Measurements from ENCODE around the gene RPS6KB2.
A peak's percentile ranks its signal among the peaks of the same experiment; 100 is the strongest.
"Not testable (repeated sequence)": the region's sequence is repeated elsewhere in the genome, so short reads cannot be mapped to it uniquely, and the experiment has no call there.

Gene RPS6KB2

GRCh38 chr11:67427364-67427859 lies 882 bp upstream of the RPS6KB2 start:
- peak overlapping the region in 1 of 2 donors; percentile 88 for H3K4me3 ChIP-seq (ENCODE audit: low read length in 2 of 2)
- not testable (repeated sequence) for H3K4me1 ChIP-seq (ENCODE audit: control insufficient read depth in 2 of 2, insufficient read depth in 1 of 2, low read depth in 1 of 2, low read length in 2 of 2); H2AK5ac ChIP-seq (ENCODE audit: low read depth, low read length); DNase-seq (ENCODE audit: low spot score); H3K27ac ChIP-seq (replicated peaks; ENCODE audit: low read length); H2BK15ac ChIP-seq (ENCODE audit: low read length); H3K4ac ChIP-seq (ENCODE audit: low read length); H4K91ac ChIP-seq (ENCODE audit: low read depth, low read length, poor library complexity); H3K18ac ChIP-seq (ENCODE audit: low read length); H3K14ac ChIP-seq (ENCODE audit: low read length); H2BK120ac ChIP-seq (ENCODE audit: low read depth, low read length); H3K9me3 ChIP-seq (replicated peaks in 1 of 2; ENCODE audit: control insufficient read depth in 2 of 2, insufficient read depth in 1 of 2, low read depth in 1 of 2, low read length in 2 of 2); H3K79me1 ChIP-seq (ENCODE audit: low read depth, low read length); H2BK12ac ChIP-seq (ENCODE audit: low read length); H3K27me3 ChIP-seq (ENCODE audit: control insufficient read depth in 3 of 3, insufficient read depth in 3 of 3, low read depth in 1 of 3, low read length in 3 of 3); H4K8ac ChIP-seq (ENCODE audit: low read depth, low read length); H2BK5ac ChIP-seq (ENCODE audit: low read length); H3K9ac ChIP-seq (ENCODE audit: low read depth, low read length, poor library complexity)
- peak overlapping the region; percentile 58 for H3K4me2 ChIP-seq (ENCODE audit: insufficient read depth, low read length, poor library complexity, severe bottlenecking)
- WGBS, 2 donors (ENCODE audit: extremely low coverage in 2 of 2, insufficient read length in 2 of 2, insufficient replicate concordance in 1 of 2), result no CpG with 5 or more reads among the region's 19 CpGs
- peak overlapping the region; percentile 92 for H2AFZ ChIP-seq (ENCODE audit: low read length)
- peaks cover 9 to 25% of the 10 kb centered on the region in 2 donors for H3K36me3 ChIP-seq (replicated peaks in 1 of 2; ENCODE audit: control insufficient read depth in 2 of 2, insufficient read depth in 2 of 2, low read length in 2 of 2)
- peak overlapping the region; percentile 48 for H3K23ac ChIP-seq (ENCODE audit: low read depth, low read length, poor library complexity)

DNA sequence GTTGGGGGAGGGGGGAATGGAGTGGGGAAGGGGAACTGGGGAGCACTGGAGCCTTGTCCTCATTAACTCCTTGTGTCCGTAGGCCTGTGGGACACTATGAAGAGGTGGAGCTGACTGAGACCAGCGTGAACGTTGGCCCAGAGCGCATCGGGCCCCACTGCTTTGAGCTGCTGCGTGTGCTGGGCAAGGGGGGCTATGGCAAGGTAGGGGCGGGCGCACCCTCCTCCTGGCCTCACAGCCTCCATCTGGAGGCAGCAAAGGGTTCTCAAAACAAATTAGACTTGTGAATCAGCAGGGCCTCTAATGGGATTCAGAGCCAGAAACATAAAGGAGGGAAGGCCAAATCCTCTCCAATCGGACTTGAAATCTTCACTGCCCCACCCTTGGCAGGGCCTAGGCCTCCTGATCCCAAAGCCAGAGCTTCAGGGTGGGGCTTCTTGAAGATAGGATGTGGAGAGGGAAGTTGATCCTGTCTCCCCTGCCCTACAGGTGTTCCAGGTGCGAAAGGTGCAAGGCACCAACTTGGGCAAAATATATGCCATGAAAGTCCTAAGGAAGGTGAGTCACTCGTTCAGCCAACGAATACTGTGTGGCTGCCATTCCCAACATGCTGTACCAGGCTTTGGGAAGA lies 859 bp downstream of the RPS6KB2 start:
- H3K9me3 ChIP-seq (replicated peaks in 1 of 2; ENCODE audit: control insufficient read depth in 2 of 2, insufficient read depth in 1 of 2, low read depth in 1 of 2, low read length in 2 of 2), result no peaks in the 10 kb centered on the region
- H3K4me1 ChIP-seq (ENCODE audit: control insufficient read depth in 2 of 2, insufficient read depth in 1 of 2, low read depth in 1 of 2, low read length in 2 of 2), result peaks cover 7 to 10% of the 10 kb centered on the region in 2 donors
- peak overlapping the region; percentile 93 for H3K4me2 ChIP-seq (ENCODE audit: insufficient read depth, low read length, poor library complexity, severe bottlenecking)
- no peaks in the 10 kb centered on the region for H3K27me3 ChIP-seq (ENCODE audit: control insufficient read depth in 3 of 3, insufficient read depth in 3 of 3, low read depth in 1 of 3, low read length in 3 of 3)
- H2AK5ac ChIP-seq (ENCODE audit: low read depth, low read length), result peak overlapping the region; percentile 48
- DNase-seq (ENCODE audit: low spot score), result no peak
- H2BK15ac ChIP-seq (ENCODE audit: low read length), result no peak overlapping the region
- H3K14ac ChIP-seq (ENCODE audit: low read length), result no peak overlapping the region
- H3K4me3 ChIP-seq (ENCODE audit: low read length in 2 of 2), result peak overlapping the region; percentile 88 to 98
- H3K36me3 ChIP-seq (replicated peaks in 1 of 2; ENCODE audit: control insufficient read depth in 2 of 2, insufficient read depth in 2 of 2, low read length in 2 of 2), result peaks cover 19 to 43% of the 10 kb centered on the region in 2 donors
- H4K91ac ChIP-seq (ENCODE audit: low read depth, low read length, poor library complexity), result peak overlapping the region; percentile 11
- WGBS, 2 donors (ENCODE audit: extremely low coverage in 2 of 2, insufficient read length in 2 of 2, insufficient replicate concordance in 1 of 2), result no CpG with 5 or more reads among the region's 12 CpGs
- H3K9ac ChIP-seq (ENCODE audit: low read depth, low read length, poor library complexity), result peak overlapping the region; percentile 97
- peaks cover 5% of the 10 kb centered on the region for H3K79me1 ChIP-seq (ENCODE audit: low read depth, low read length)
- H2BK120ac ChIP-seq (ENCODE audit: low read depth, low read length), result no peak overlapping the region
- H3K4ac ChIP-seq (ENCODE audit: low read length), result no peak overlapping the region
- H2BK5ac ChIP-seq (ENCODE audit: low read length), result no peak overlapping the region
- no peak overlapping the region for H2BK12ac ChIP-seq (ENCODE audit: low read length)
- H4K8ac ChIP-seq (ENCODE audit: low read depth, low read length), result no peak overlapping the region
- no peak overlapping the region for H3K27ac ChIP-seq (replicated peaks; ENCODE audit: low read length)
- no peak overlapping the region for H2AFZ ChIP-seq (ENCODE audit: low read length)
- no peak overlapping the region for H3K18ac ChIP-seq (ENCODE audit: low read length)
- H3K23ac ChIP-seq (ENCODE audit: low read depth, low read length, poor library complexity), result no peak overlapping the region

DNA sequence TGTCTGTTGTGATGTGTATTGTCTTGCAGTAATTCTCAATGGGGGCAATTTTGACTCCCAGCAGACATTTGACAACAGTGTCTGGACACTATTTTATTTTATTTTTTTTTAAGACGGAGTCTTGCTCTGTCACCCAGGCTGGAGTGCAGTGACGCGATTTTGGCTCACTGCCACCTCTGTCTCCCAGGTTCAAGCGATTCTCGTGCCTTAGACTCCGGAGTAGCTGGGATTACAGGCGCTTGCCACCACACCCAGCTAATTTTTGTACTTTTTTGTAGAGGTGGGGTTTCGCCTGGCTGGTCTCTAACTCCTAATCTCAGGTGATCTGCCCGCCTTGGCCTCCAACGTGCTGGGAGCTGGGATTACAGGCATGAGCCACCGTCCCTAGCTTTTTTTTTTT lies 1.4 kb downstream of the RPS6KB2 start:
- DNase-seq (ENCODE audit: low spot score), result no peak
- H3K23ac ChIP-seq (ENCODE audit: low read depth, low read length, poor library complexity), result no peak overlapping the region
- H3K9ac ChIP-seq (ENCODE audit: low read depth, low read length, poor library complexity), result no peak overlapping the region
- H3K4me3 ChIP-seq (ENCODE audit: low read length in 2 of 2), result peak overlapping the region in 1 of 2 donors; percentile 88
- no peak overlapping the region for H3K27ac ChIP-seq (replicated peaks; ENCODE audit: low read length)
- H4K8ac ChIP-seq (ENCODE audit: low read depth, low read length), result no peak overlapping the region
- H2AFZ ChIP-seq (ENCODE audit: low read length), result no peak overlapping the region
- no peak overlapping the region for H2BK15ac ChIP-seq (ENCODE audit: low read length)
- no peak overlapping the region for H3K18ac ChIP-seq (ENCODE audit: low read length)
- no peaks in the 10 kb centered on the region for H3K9me3 ChIP-seq (replicated peaks in 1 of 2; ENCODE audit: control insufficient read depth in 2 of 2, insufficient read depth in 1 of 2, low read depth in 1 of 2, low read length in 2 of 2)
- no peak overlapping the region for H4K91ac ChIP-seq (ENCODE audit: low read depth, low read length, poor library complexity)
- no peak overlapping the region for H2BK5ac ChIP-seq (ENCODE audit: low read length)
- peaks cover 7 to 10% of the 10 kb centered on the region in 2 donors for H3K4me1 ChIP-seq (ENCODE audit: control insufficient read depth in 2 of 2, insufficient read depth in 1 of 2, low read depth in 1 of 2, low read length in 2 of 2)
- no peak overlapping the region for H3K14ac ChIP-seq (ENCODE audit: low read length)
- no peaks in the 10 kb centered on the region for H3K27me3 ChIP-seq (ENCODE audit: control insufficient read depth in 3 of 3, insufficient read depth in 3 of 3, low read depth in 1 of 3, low read length in 3 of 3)
- WGBS, 2 donors (ENCODE audit: extremely low coverage in 2 of 2, insufficient read length in 2 of 2, insufficient replicate concordance in 1 of 2), result no CpG with 5 or more reads among the region's 11 CpGs
- H3K4me2 ChIP-seq (ENCODE audit: insufficient read depth, low read length, poor library complexity, severe bottlenecking), result no peak overlapping the region
- no peak overlapping the region for H2BK120ac ChIP-seq (ENCODE audit: low read depth, low read length)
- no peak overlapping the region for H2AK5ac ChIP-seq (ENCODE audit: low read depth, low read length)
- no peak overlapping the region for H2BK12ac ChIP-seq (ENCODE audit: low read length)
- H3K79me1 ChIP-seq (ENCODE audit: low read depth, low read length), result peaks cover 5% of the 10 kb centered on the region
- H3K4ac ChIP-seq (ENCODE audit: low read length), result no peak overlapping the region
- peaks cover 24 to 49% of the 10 kb centered on the region in 2 donors for H3K36me3 ChIP-seq (replicated peaks in 1 of 2; ENCODE audit: control insufficient read depth in 2 of 2, insufficient read depth in 2 of 2, low read length in 2 of 2)

DNA sequence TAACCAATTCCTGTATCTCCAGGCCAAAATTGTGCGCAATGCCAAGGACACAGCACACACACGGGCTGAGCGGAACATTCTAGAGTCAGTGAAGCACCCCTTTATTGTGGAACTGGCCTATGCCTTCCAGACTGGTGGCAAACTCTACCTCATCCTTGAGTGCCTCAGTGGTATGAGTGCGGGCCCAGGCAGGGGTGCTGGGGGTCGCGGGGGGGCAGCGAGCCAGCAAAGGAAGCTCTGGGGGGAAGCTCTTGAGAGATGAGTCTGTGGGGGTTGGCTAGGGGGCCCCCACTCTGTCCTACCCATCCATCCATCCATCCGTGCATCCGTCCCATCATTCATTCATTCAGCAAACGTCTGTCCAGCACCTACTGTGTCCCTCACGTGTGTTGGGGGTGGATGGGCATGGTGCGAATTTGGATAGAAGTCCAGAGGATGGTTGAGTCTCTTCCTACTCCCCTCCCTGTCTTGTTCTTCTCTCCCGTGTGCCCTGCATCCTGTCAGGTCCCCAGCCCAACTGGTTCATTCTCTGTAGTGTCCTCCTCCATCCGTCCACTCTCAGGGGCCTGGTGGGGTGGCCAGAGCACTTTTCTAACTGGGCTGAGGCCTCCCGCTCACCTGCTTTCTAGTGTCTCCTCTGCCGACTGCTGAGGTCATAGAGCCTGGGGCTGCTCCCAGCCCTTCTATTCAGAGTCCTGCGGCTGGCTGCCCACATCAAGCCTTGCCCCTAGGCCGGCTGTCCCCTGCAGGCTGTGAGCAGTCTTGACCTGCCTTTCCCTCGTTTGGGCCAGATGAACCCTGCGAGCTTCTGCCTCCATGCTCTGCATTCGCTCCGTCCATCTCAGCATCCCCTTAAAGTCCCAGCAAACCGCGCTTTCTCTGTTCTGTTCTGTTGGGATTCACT lies 3.3 kb downstream of the RPS6KB2 start:
- H2AK5ac ChIP-seq (ENCODE audit: low read depth, low read length), result no peak overlapping the region
- peak overlapping the region; percentile 51 for H3K9ac ChIP-seq (ENCODE audit: low read depth, low read length, poor library complexity)
- H4K8ac ChIP-seq (ENCODE audit: low read depth, low read length), result no peak overlapping the region
- H3K27me3 ChIP-seq (ENCODE audit: control insufficient read depth in 3 of 3, insufficient read depth in 3 of 3, low read depth in 1 of 3, low read length in 3 of 3), result no peaks in the 10 kb centered on the region
- H2AFZ ChIP-seq (ENCODE audit: low read length), result no peak overlapping the region
- H3K4ac ChIP-seq (ENCODE audit: low read length), result no peak overlapping the region
- peaks cover 30 to 64% of the 10 kb centered on the region in 2 donors for H3K36me3 ChIP-seq (replicated peaks in 1 of 2; ENCODE audit: control insufficient read depth in 2 of 2, insufficient read depth in 2 of 2, low read length in 2 of 2)
- DNase-seq (ENCODE audit: low spot score), result no peak
- H3K27ac ChIP-seq (replicated peaks; ENCODE audit: low read length), result no peak overlapping the region
- no peak overlapping the region for H2BK12ac ChIP-seq (ENCODE audit: low read length)
- no peak overlapping the region for H3K18ac ChIP-seq (ENCODE audit: low read length)
- H2BK120ac ChIP-seq (ENCODE audit: low read depth, low read length), result no peak overlapping the region
- no peaks in the 10 kb centered on the region for H3K9me3 ChIP-seq (replicated peaks in 1 of 2; ENCODE audit: control insufficient read depth in 2 of 2, insufficient read depth in 1 of 2, low read depth in 1 of 2, low read length in 2 of 2)
- no peak overlapping the region for H2BK5ac ChIP-seq (ENCODE audit: low read length)
- no peak overlapping the region for H3K14ac ChIP-seq (ENCODE audit: low read length)
- whole genome bisulfite sequencing, 2 donors (ENCODE audit: extremely low coverage in 2 of 2, insufficient read length in 2 of 2, insufficient replicate concordance in 1 of 2), result no CpG with 5 or more reads among the region's 24 CpGs
- no peak overlapping the region for H3K4me3 ChIP-seq (ENCODE audit: low read length in 2 of 2)
- no peak overlapping the region for H2BK15ac ChIP-seq (ENCODE audit: low read length)
- peaks cover 7 to 10% of the 10 kb centered on the region in 2 donors for H3K4me1 ChIP-seq (ENCODE audit: control insufficient read depth in 2 of 2, insufficient read depth in 1 of 2, low read depth in 1 of 2, low read length in 2 of 2)
- H4K91ac ChIP-seq (ENCODE audit: low read depth, low read length, poor library complexity), result no peak overlapping the region
- H3K23ac ChIP-seq (ENCODE audit: low read depth, low read length, poor library complexity), result no peak overlapping the region
- H3K4me2 ChIP-seq (ENCODE audit: insufficient read depth, low read length, poor library complexity, severe bottlenecking), result no peak overlapping the region
- peaks cover 6% of the 10 kb centered on the region for H3K79me1 ChIP-seq (ENCODE audit: low read depth, low read length)
